ENCODE results near the gene CLSTN2. TPM values are rescaled to one million over a fixed set of nuclear protein-coding genes. Genes with fewer than 3 reads are reported as not detected.

CLSTN2 gene
- total RNA-seq, 1 donor from 2014 or later, result 16.0 TPM

- TF ChIP-seq POLR2AphosphoS5 (IDR thresholded peaks at IDR 0.05; ENCODE audit: insufficient read depth in 1 of 2, low read depth in 1 of 2) (no peak), CTCF (IDR thresholded peaks at IDR 0.05) (no peak), POLR2A (IDR thresholded peaks at IDR 0.05) (no peak)
- intact Hi-C loops (cut with DNase I), result no loop called here
- no peaks in the 10 kb centered on the region for H3K4me1 ChIP-seq
- no peaks in the 10 kb centered on the region for H3K36me3 ChIP-seq
- DNase-seq (ENCODE audit: extremely low spot score in 2 of 2), result no peak
- no peak overlapping the region for H3K4me3 ChIP-seq
- H3K27me3 ChIP-seq, result no peaks in the 10 kb centered on the region
- H3K27ac ChIP-seq, result no peak overlapping the region
- no peaks in the 10 kb centered on the region for H3K9me3 ChIP-seq
These were observed 381.0 kb downstream of the CLSTN2 start for GRCh38 chr3:140315955-140316354.

- no peaks in the 10 kb centered on the region for H3K36me3 ChIP-seq
- H3K27ac ChIP-seq, result no peak overlapping the region
- intact Hi-C loops (cut with DNase I), result no loop called here
- no peak for DNase-seq (ENCODE audit: extremely low spot score in 2 of 2)
- no peaks in the 10 kb centered on the region for H3K9me3 ChIP-seq
- H3K27me3 ChIP-seq, result no peaks in the 10 kb centered on the region
- no peaks in the 10 kb centered on the region for H3K4me1 ChIP-seq
- no peak overlapping the region for H3K4me3 ChIP-seq
- no peak for TF ChIP-seq CTCF (IDR thresholded peaks at IDR 0.05)
- TF ChIP-seq POLR2AphosphoS5 (IDR thresholded peaks at IDR 0.05; ENCODE audit: insufficient read depth in 1 of 2, low read depth in 1 of 2), result no peak
- no peak for TF ChIP-seq POLR2A (IDR thresholded peaks at IDR 0.05)
These were observed 381.5 kb downstream of the CLSTN2 start for GRCh38 chr3:140316466-140316865.

- no peak for DNase-seq (ENCODE audit: extremely low spot score in 2 of 2)
- Histone ChIP-seq H3K9me3 (no peaks in the 10 kb centered on the region), H3K27ac (no peak overlapping the region), H3K36me3 (no peaks in the 10 kb centered on the region), H3K27me3 (no peaks in the 10 kb centered on the region), H3K4me1 (no peaks in the 10 kb centered on the region), H3K4me3 (no peak overlapping the region)
- intact Hi-C loops (cut with DNase I), result no loop called here
- no peak for TF ChIP-seq CTCF (IDR thresholded peaks at IDR 0.05)
- TF ChIP-seq POLR2AphosphoS5 (IDR thresholded peaks at IDR 0.05; ENCODE audit: insufficient read depth in 1 of 2, low read depth in 1 of 2), result no peak
These were observed 381.9 kb downstream of the CLSTN2 start for GRCh38 chr3:140316868-140317400.

GRCh38 chr3:140319739-140320138 lies 384.8 kb downstream of the CLSTN2 start:
- Histone ChIP-seq H3K36me3 (no peaks in the 10 kb centered on the region), H3K4me3 (no peak overlapping the region), H3K27me3 (no peaks in the 10 kb centered on the region), H3K4me1 (no peaks in the 10 kb centered on the region), H3K27ac (no peak overlapping the region), H3K9me3 (no peaks in the 10 kb centered on the region)
- no peak for DNase-seq (ENCODE audit: extremely low spot score in 2 of 2)
- TF ChIP-seq POLR2AphosphoS5 (IDR thresholded peaks at IDR 0.05; ENCODE audit: insufficient read depth in 1 of 2, low read depth in 1 of 2) (no peak), CTCF (IDR thresholded peaks at IDR 0.05) (no peak), POLR2A (IDR thresholded peaks at IDR 0.05) (no peak)
- intact Hi-C loops (cut with DNase I), result no loop called here

GRCh38 chr3:140323561-140323960 lies 388.6 kb downstream of the CLSTN2 start:
- no peak overlapping the region for H3K4me3 ChIP-seq
- H3K9me3 ChIP-seq, result no peaks in the 10 kb centered on the region
- H3K27me3 ChIP-seq, result no peaks in the 10 kb centered on the region
- H3K36me3 ChIP-seq, result no peaks in the 10 kb centered on the region
- H3K27ac ChIP-seq, result no peak overlapping the region
- DNase-seq (ENCODE audit: extremely low spot score in 2 of 2), result no peak
- intact Hi-C loops (cut with DNase I), result no loop called here
- H3K4me1 ChIP-seq, result no peaks in the 10 kb centered on the region
- TF ChIP-seq CTCF (IDR thresholded peaks at IDR 0.05) (no peak), POLR2A (IDR thresholded peaks at IDR 0.05) (no peak), POLR2AphosphoS5 (IDR thresholded peaks at IDR 0.05; ENCODE audit: insufficient read depth in 1 of 2, low read depth in 1 of 2) (no peak)

Measured in vagina (tissue), 2 donors.